HG02943 (cell line): Measurements from ENCODE around the gene BPIFB3.

Source experiments
- ATAC-seq: cut with Tn5 transposase; IDR thresholded peaks from one replicate; pipeline ENCODE4 v1.9.1; 2021; ENCODE audit warnings: mild to moderate bottlenecking, low read depth, moderate library complexity; ENCODE audit not compliant: unreplicated experiment

BPIFB3 gene

DNA sequence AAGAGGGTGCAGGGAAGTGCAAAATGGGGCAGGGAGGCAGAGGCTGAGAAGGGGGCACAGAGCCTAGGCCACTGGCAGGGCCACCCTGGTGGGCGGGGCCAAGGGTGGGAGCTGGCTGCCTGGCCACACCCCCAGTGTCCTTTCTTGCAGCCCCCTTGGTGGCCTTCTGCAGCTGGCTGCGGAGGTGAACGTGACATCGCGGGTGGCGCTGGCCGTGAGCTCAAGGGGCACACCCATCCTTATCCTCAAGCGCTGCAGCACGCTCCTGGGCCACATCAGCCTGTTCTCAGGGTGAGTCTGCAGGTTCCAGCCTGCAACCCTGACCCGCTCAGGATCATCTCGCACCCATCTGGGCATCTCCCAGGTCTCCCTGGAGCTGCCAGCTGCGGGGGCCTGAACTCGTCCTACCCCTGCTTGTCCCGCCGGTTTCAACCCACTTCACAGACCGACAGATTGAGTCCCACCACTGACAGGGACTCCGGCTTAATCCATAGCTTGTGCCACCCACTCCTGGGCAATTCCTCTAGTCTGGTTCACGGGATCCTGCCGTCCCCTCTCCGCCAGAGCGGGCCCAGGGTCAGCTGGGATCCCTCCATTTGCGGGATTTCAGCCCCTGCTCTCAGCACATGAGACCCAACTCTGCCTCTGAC is 6.2 kb downstream of the BPIFB3 start:
- ATAC-seq: no peak

GRCh38 chr20:33061658-33062028 is 7.9 kb downstream of the BPIFB3 start:
- ATAC-seq: no peak

DNA sequence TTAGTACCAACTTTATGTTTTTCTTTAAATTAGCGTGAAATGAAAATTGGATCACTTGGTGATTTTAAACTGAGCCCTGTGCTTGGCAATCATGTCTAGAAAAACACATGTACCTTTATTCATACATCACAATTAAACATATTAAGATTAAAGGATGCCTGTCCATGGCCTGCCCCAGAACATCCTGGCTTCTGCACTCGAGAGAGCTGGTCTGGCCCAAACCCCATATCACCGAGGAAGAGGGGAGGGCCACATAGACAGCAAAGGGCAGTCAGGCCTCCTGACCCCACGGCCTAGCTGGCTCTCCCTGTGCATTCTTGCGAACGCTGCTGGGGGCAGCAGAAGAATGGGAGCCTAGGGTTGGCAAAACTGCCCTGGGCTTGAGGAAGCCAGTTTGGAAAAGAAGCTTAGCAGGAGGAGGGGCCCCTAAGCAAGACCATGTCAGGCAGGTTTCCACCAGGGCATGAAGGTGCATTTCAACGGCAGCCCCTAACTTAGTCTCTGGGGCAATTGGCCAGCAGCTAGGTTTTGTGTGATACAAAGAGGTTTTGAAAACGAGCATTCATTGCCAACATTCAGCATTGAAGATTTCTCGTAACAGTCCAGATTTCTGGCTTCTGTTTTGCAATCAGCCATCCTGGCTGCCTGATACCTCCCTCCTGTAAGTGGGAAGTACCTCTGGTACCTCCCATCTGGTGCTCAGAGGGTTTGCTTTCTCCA is 8.6 kb downstream of the BPIFB3 start:
- no peak for ATAC-seq

DNA sequence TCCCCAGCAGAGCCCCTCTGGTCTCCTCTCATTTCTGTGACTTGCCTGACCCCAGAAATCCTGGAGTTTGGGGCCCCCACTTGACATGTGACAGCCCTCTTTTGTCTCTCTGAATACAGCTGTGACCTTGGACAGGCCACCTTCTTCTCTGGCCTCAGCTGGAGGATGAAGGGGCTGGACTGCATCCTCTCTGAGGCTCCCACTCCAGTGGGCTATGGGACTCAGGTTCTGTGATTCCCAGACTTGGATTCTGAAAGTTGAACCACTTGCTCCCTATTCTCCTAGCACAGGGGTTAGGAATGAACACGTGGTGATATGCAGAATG is 9.1 kb downstream of the BPIFB3 start:
- no peak for ATAC-seq

GRCh38 chr20:33063271-33063670 is 9.6 kb downstream of the BPIFB3 start:
- ATAC-seq: no peak

- no peak for ATAC-seq
Measured at GRCh38 chr20:33064572-33065287, 11.0 kb downstream of the BPIFB3 start.

GRCh38 chr20:33065785-33066184 is 12.1 kb downstream of the BPIFB3 start:
- no peak for ATAC-seq

- no peak for ATAC-seq
Measured at GRCh38 chr20:33067806-33068205, 14.1 kb downstream of the BPIFB3 start.

DNA sequence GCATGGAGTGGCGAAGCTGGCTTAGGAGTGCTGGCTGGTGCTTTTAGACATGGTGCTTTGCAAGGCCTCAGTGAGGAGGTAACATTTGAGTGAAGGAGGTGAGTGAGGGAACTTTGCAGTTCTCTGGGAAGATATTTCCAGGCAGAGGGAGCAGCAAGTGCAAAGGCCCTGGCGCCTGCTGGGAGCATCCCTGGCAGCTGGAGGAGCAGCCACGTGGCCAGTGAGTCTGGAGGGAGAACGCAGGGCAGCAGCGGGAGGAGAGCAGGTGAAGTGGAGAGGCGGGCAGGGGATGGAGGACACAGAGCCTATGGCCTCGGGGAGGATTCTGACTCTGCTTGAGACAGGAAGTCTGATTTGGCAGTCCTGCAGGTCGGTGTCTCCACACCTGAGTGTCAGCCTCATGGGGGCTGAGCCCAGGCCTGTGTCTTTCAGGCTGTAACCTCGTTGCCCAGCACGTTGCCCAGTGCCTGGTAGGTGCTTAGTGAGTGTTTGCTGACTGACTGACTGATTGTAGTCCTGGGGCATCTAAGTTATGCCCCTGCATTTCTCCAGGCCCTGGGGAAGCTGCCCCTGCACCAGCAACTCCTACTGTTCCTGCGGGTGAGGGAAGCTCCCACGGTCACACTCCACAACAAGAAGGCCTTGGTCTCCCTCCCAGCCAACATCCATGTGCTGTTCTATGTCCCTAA is 14.7 kb downstream of the BPIFB3 start:
- ATAC-seq: no peak

DNA sequence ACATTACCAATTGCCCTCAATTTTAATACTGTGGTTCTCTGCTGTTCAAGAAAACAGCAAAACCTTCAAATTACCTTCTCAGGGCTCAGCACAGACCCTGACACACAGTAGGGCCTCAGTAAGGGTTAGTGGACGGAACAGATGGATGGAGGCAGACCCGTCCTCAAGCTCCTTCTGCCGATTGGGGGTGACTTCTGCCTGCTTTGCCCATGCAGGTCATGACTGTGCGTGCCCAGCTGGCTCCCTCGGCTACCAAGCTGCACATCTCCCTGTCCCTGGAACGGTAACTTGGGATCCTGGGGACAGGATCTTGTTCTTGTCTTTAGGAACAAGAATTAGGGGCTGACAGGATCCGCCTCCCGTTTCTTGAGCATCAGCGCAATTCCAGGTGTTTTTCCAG is 16.0 kb downstream of the BPIFB3 start:
- ATAC-seq: no peak

DNA sequence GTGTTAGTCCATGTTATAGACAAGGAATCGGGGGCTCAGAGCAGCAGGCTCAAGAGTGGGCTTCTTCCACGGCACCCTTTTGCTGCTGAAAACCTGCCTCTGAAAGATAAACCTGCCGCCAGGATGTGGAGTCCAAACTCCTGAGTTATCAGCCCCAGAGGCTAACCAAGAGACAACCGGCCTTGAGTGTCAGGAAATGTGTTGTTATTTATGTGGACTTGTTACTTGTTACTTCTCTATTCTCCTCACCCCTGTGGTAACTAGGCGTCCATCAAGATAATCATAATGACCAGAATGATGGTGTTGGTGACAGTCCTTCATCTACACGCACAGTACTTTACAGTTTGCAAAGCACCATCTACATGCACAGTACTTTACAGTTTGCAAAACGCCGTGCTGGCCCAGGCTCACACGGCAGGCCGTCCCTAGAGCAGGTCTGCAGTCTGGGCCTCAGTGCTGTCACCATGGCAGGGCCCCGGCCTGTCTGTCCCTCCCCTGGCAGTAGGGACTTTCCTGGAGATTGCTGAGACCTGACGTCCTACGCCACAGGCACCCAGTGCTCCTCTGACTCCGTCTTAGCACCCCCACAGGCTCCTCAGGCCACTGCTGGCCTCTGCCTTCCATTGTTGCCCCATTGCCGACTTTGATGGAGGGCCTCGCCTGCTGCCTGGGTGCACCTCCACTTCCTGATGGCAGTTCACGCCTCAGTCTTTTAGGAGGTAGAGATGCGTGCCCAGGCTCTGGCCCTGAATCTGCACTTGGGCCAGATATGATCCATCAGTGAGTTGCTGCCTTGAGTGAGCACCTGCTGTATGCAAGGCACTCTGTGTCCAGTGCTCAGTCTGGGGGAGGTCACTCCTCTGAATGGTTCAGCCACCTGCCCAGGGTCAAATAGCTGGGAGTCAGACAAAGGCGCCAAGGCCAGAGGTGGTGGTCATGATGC is 16.7 kb downstream of the BPIFB3 start:
- ATAC-seq: no peak

GRCh38 chr20:33071198-33071597 is 17.5 kb downstream of the BPIFB3 start:
- no peak for ATAC-seq

DNA sequence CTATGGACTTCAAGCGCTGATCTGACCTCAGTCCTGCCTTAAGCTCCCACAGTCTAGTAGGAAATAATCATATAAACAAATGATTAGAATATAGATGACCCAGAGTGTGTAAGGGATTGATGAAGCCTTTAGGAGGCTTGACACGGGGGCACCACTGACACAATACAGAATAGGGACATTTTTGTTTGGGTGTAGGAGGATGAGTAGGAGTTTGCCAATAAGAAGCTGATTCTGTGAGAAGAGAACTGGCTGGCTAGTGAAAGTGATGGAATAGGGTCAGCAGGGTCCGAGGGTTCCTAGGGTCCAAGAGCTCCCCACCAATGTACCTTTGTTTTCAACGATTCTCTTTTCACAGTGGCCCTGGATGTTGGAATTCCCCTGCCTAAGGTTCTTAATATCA is 18.7 kb downstream of the BPIFB3 start:
- no peak for ATAC-seq

DNA sequence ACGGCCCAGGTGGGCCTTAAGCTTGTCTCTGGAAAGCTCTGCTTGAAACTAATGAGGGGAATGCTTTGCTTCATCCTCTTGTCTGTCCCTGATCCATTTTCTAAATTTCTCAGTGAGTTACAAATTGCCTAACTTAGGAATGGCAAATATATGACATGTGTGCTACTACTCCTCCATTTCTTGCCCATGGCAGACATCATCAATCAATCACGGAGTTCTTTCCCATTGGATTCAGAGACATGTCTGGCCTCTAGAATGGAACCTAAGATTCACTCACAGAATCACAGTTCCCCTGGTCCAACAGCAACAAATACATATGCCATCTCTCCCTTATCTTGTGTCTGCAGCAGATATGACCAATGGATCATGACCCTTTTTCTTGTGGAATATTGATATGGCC is 19.1 kb downstream of the BPIFB3 start:
- ATAC-seq: no peak

GRCh38 chr20:33074675-33075074 is 21.0 kb downstream of the BPIFB3 start:
- ATAC-seq: no peak

DNA sequence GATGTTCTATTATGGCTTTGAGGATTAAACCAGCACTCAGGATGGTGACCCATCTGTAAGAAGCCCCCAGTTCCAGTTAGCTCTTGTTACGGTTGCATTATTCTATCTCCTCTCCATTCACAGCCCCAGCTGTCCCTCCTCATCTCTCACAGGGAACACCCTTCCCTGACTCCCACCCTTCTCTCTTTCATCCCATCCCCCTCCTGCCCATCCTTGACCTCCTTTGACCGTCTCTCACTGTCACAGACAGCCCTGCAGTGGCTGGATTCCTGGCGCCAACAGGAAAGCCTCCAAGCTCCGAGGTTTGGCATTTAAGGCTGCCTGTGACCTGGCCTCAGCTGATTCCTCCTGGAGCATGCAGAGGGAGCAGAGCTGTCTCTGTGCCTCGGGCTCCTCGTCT is 21.6 kb downstream of the BPIFB3 start:
- no peak for ATAC-seq

DNA sequence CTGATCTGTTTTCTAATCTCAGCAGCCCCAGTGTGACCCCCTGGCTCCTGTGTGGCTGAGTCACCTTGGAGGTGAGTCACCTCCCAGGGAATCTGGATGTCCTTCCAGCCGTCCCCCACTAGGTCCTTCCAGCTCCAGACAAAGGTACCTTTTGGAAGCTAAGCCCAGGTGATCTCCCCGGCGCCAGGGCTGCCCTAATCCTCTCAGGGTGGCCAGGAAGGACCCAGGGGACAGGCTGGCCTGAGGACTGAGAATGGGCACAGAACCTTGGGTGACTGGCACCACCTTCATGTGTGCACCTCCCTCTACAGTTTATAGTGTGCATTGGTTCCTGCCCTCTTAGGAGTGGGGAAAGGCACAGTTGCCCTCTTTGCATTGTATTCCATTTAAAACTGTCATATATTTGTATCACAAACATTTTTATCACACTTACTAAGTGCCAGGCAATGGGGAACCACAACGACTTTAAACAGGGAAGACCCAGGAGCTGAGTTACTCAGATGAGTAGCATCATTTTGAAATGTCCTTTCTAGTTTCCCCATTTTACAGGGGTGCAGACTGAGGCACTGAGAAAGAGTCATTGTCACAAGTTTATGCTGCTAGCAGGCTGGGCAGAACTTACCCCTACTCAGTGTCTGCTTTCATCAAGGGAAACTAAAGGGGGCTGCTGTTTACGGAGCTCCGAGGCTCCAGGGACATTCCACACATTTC is 23.1 kb downstream of the BPIFB3 start:
- no peak for ATAC-seq

DNA sequence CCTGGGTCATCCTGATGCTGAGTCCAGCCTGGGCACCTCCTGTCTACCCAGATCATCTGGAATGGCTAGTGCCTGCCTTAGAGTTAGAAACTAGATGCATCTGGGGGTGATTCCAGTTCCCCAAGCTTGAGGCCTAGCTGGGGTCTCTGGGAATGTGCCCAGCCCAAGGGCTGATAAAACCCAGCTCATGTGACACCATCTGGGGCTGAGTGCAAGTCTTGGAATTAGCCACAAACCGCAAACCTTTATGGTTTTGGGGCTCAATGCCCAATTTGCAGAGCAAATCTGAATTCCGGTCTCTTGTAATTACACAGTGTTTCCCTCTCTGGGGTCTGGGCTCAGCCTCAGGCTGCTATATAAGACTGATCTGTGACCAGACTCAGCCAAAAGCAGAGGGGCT is 25.6 kb downstream of the BPIFB3 start, which contains the start of gene BPIFB4:
TSS of gene BPIFB4 (plus strand) at position 385 of the 400 bp plus-strand sequence. CDS start 1,884 bp downstream, outside the sequence.
- no peak for ATAC-seq

DNA sequence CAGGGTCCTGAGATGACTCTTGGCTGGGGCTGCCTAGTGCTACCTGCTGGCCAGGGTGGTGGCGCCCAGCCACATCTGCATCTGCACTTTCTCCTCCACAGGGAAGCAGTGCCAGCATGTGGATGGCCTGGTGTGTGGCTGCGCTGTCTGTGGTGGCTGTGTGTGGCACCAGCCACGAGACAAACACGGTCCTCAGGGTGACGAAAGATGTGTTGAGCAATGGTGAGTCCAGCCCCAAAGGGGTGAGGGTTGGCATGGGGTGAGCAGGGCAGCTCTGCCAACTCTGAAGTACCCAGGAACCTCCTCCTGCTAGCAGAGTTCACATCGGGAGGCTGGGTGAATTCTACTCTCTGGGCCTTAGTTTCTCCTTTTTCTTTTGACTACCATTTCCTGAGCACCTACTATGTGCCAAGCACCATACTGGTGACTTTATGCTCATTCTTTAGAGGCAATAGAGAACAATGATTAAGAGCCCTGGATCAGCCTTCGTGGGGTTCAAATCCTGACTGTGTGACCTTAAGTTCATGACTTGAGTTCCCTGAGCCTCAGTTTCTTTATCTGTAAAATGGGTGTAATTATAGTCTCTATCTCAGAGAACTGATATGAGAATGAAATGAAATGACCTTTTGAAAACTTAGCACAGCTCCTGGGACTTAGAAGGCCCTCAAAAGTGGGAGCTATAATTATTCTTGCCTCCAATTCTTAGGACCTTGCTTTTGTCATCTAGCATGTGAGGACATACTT is 27.9 kb downstream of the BPIFB3 start:
- no peak for ATAC-seq
